ENCODE data around the gene ZNF883. TPM values are rescaled to one million over a fixed set of nuclear protein-coding genes. Genes with fewer than 3 reads are reported as not detected.

ZNF883 gene
- total and polyA plus RNA-seq, 4 donors = 1.0 to 2.1 (median 1.7) TPM

DNA sequence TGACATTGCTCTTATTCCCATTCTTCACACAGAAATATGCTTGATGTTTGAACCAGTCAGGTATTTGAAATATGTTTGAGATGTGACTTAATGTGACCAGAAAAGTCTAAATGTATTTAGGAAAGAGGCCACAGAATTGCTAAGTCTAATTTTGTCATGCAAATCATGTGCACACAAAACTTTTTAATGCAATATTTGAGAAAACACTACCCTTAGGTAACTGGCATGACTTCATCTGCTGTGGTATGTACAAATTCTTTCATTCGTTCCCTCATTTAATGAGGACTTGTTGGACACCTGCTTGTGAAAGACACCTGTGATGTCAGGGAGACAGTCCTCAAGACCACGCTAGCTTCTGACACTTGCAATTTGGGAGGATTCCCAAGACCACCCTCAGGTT, 100.3 kb downstream of the ZNF883 start:
- DNase-seq (no peak), ATAC-seq (ENCODE audit: low FRiP score) (no peak)
- Histone ChIP-seq H3K27me3 (ENCODE audit: control insufficient read depth in 1 of 2, insufficient read depth in 2 of 2, low read length in 1 of 2) (peaks cover 0 to 2% of the 10 kb centered on the region in 2 donors), H3K27ac (ENCODE audit: low read depth in 1 of 2, low read length in 2 of 2) (no peak overlapping the region), H3K36me3 (ENCODE audit: control insufficient read depth in 1 of 2, insufficient read depth in 2 of 2, low read length in 1 of 2) (no peaks in the 10 kb centered on the region), H3K4me3 (ENCODE audit: low read length in 2 of 2) (no peak overlapping the region), H3K9me3 (ENCODE audit: control insufficient read depth, low read length) (peaks cover 2% of the 10 kb centered on the region), H3K4me1 (ENCODE audit: control insufficient read depth in 1 of 2, insufficient read depth in 2 of 2, low read length in 2 of 2) (no peaks in the 10 kb centered on the region)
- WGBS, 2 donors = 66 to 70% methylated on average over 2 of the region's 2 CpGs
- intact Hi-C loops (cut with DNase I) = no loop called here

Other genes starting within 250 kb of the ZNF883 start
- under 1 TPM in 1 of 2 donors, not detected in 1; 0.18 TPM for gene SLC46A2, start 121.3 kb downstream of the ZNF883 start, total RNA-seq
- gene SLC46A2, start 121.3 kb downstream of the ZNF883 start, polyA plus RNA-seq = not detected
- 1 to 10 TPM; 4.5 to 6.8 TPM for gene ZFP37, start 44.5 kb upstream of the ZNF883 start, total RNA-seq
- gene ZFP37, start 44.5 kb upstream of the ZNF883 start, polyA plus RNA-seq = 1 to 10 TPM in 1 of 2 donors, under 1 TPM in 1; 0.75 to 2.0 TPM
- 10 to 100 TPM; 13.2 to 14.0 TPM for gene SLC31A2, start 138.8 kb upstream of the ZNF883 start, total RNA-seq
- gene SLC31A2, start 138.8 kb upstream of the ZNF883 start, polyA plus RNA-seq = 10 to 100 TPM in 1 of 2 donors, 1 to 10 TPM in 1; 3.1 to 11.0 TPM
- 10 to 100 TPM; 26.4 to 48.3 TPM for gene FKBP15, start 209.1 kb upstream of the ZNF883 start, total RNA-seq
- 10 to 100 TPM in 1 of 2 donors, 1 to 10 TPM in 1; 8.4 to 13.9 TPM for gene FKBP15, start 209.1 kb upstream of the ZNF883 start, polyA plus RNA-seq
- gene SLC31A1, start 209.4 kb upstream of the ZNF883 start, total RNA-seq = 10 to 100 TPM; 16.6 to 17.1 TPM
- 1 to 10 TPM; 6.0 to 9.4 TPM for gene SLC31A1, start 209.4 kb upstream of the ZNF883 start, polyA plus RNA-seq

Data from aorta (tissue), 5 donors.